AG09319 (cell line): ENCODE results near the gene CD300H.

Experiments
- DNase-seq: peaks from one replicate; pipeline ENCODE4 v3.0.0-alpha.2; 2010; ENCODE audit warnings: low read depth; ENCODE audit errors: extremely low read depth
- CTCF ChIP-seq: IDR thresholded peaks from 2 replicates; pipeline ENCODE4 v1.5.1; 2011; ENCODE audit warnings: low read depth, mild to moderate bottlenecking, inconsistent platforms, low read length, moderate library complexity

Gene CD300H

GRCh38 chr17:74512624-74513091 is 54.7 kb downstream of the CD300H start:
- no peak for DNase-seq
- no peak for TF ChIP-seq CTCF

- DNase-seq: no peak
Observed at GRCh38 chr17:74512036-74512435, 55.3 kb downstream of the CD300H start.

More at GRCh38 chr17:74512036-74512435, 55.3 kb downstream of the CD300H start:
- no peak for TF ChIP-seq CTCF
